GM23338 (cell line): ENCODE results near the gene GPR171. TPM values are rescaled to one million over a fixed set of nuclear protein-coding genes. Genes with fewer than 3 reads are reported as not detected.

Experiments used
- ATAC-seq: fragments of 200-7000 bp; cut with Tn5 transposase; 3 replicates; pipeline ENCODE4 v1.9.1; 2020
- DNase-seq: peaks from one replicate; pipeline ENCODE4 v3.0.0-alpha.2; 2015; ENCODE audit warnings: low spot score
- H2AFZ ChIP-seq: fragments of 200-600 bp; sonication (generic); 2 replicates; pipeline ENCODE4 v1.8.0; 2016; ENCODE audit warnings: antibody characterized with exemption, mild to moderate bottlenecking, moderate library complexity
- H3F3A ChIP-seq: fragments of 200-600 bp; sonication (generic); replicated peaks from 2 replicates; pipeline ENCODE4 v1.8.0; 2017; ENCODE audit warnings: antibody characterized with exemption, mixed run types, low read depth
- H3K27ac ChIP-seq: fragments of 200-600 bp; sonication (generic); 2 replicates; pipeline ENCODE4 v1.6.1; 2016; ENCODE audit warnings: low read depth
- H3K27me3 ChIP-seq: fragments of 200-600 bp; sonication (generic); 2 replicates; pipeline ENCODE4 v1.8.0; 2016; ENCODE audit warnings: mild to moderate bottlenecking, mixed run types, moderate library complexity; ENCODE audit not compliant: insufficient read depth
- H3K36me3 ChIP-seq: fragments of 200-600 bp; sonication (generic); 2 replicates; pipeline ENCODE4 v1.8.0; 2016; ENCODE audit warnings: mild to moderate bottlenecking; ENCODE audit not compliant: insufficient read depth
- H3K4me1 ChIP-seq: fragments of 200-600 bp; sonication (generic); 2 replicates; pipeline ENCODE4 v1.8.0; 2016; ENCODE audit warnings: mild to moderate bottlenecking, moderate library complexity; ENCODE audit not compliant: insufficient read depth
- H3K4me2 ChIP-seq: fragments of 200-600 bp; sonication (generic); 2 replicates; pipeline ENCODE4 v1.7.1; 2017; ENCODE audit warnings: mixed run types
- H3K4me3 ChIP-seq: fragments of 200-600 bp; sonication (generic); 2 replicates; pipeline ENCODE4 v1.6.1; 2016; ENCODE audit warnings: mixed run types
- H3K79me2 ChIP-seq: fragments of 200-600 bp; sonication (generic); replicated peaks from 2 replicates; pipeline ENCODE4 v1.8.0; 2017; ENCODE audit warnings: mild to moderate bottlenecking; ENCODE audit not compliant: insufficient read depth
- H3K9me2 ChIP-seq: fragments of 200-600 bp; sonication (generic); 2 replicates; pipeline ENCODE4 v1.8.0; 2017; ENCODE audit not compliant: insufficient read depth
- H4K20me1 ChIP-seq: fragments of 200-600 bp; sonication (generic); replicated peaks from 2 replicates; pipeline ENCODE4 v1.8.0; 2017; ENCODE audit warnings: mild to moderate bottlenecking; ENCODE audit not compliant: insufficient read depth
- H3K27ac Mint-ChIP-seq: 2 replicates; pipeline ENCODE4 v1.8.0; 2020; ENCODE audit warnings: inconsistent platforms, mild to moderate bottlenecking, moderate library complexity, mixed read lengths
- H3K27me3 Mint-ChIP-seq: 3 replicates; pipeline ENCODE4 v1.8.0; 2022; ENCODE audit warnings: low read depth, mild to moderate bottlenecking, moderate library complexity, mixed read lengths, inconsistent platforms; ENCODE audit not compliant: insufficient read depth, poor library complexity
- H3K36me3 Mint-ChIP-seq: 3 replicates; pipeline ENCODE4 v1.8.0; 2021; ENCODE audit warnings: low read depth, mild to moderate bottlenecking, inconsistent platforms, moderate library complexity, mixed read lengths
- H3K4me1 Mint-ChIP-seq: 3 replicates; pipeline ENCODE4 v1.8.0; 2020; ENCODE audit warnings: mild to moderate bottlenecking, inconsistent platforms, mixed read lengths
- H3K4me3 Mint-ChIP-seq: 3 replicates; pipeline ENCODE4 v1.8.0; 2021; ENCODE audit warnings: moderate library complexity, mild to moderate bottlenecking, inconsistent platforms, mixed read lengths
- H3K9me3 Mint-ChIP-seq: 3 replicates; pipeline ENCODE4 v1.8.0; 2020; ENCODE audit warnings: moderate library complexity, mild to moderate bottlenecking, inconsistent platforms, mixed read lengths
- CTCF ChIP-seq, 2 experiments: fragments of 200-600 bp in 1 of 2; sonication (generic) in 1 of 2; conservative IDR thresholded peaks; 2 replicates each; pipeline versions ENCODE4 v1.5.1 to v1.6.1; 2016 to 2017; ENCODE audit warnings: antibody characterized with exemption in 2 of 2, low read depth in 2 of 2, mild to moderate bottlenecking in 2 of 2, moderate library complexity in 1 of 2
- EZH2 ChIP-seq: fragments of 200-600 bp; sonication (generic); IDR thresholded peaks from one replicate; pipeline ENCODE4 v1.8.0; 2017; ENCODE audit warnings: antibody characterized with exemption, mild to moderate bottlenecking, low read depth; ENCODE audit not compliant: unreplicated experiment
- NANOG ChIP-seq: IDR thresholded peaks from 2 replicates; pipeline ENCODE4 v1.6.1; 2016; ENCODE audit warnings: antibody characterized with exemption, borderline replicate concordance
- REST ChIP-seq: IDR thresholded peaks from one replicate; pipeline ENCODE4 v1.6.1; 2018; ENCODE audit warnings: antibody characterized with exemption; ENCODE audit not compliant: unreplicated experiment
- STAT1 ChIP-seq: IDR thresholded peaks from one replicate; pipeline ENCODE4 v1.6.1; 2016; ENCODE audit warnings: antibody characterized with exemption; ENCODE audit not compliant: unreplicated experiment
- ZNF114 ChIP-seq: fragments of 250-450 bp; sonication (Bioruptor Pico); IDR thresholded peaks from 2 replicates; pipeline ENCODE4 v1.5.0; 2020; ENCODE audit warnings: mild to moderate bottlenecking, moderate library complexity
- ZNF462 ChIP-seq: fragments of 250-450 bp; sonication (Bioruptor Pico); IDR thresholded peaks from 2 replicates; pipeline ENCODE4 v1.5.0; 2020; ENCODE audit warnings: mild to moderate bottlenecking, moderate library complexity
- polyA plus RNA-seq: library from polyadenylated mRNA; unstranded; fragments of >200 nt; fragmentation: Nextera tagmentation; extraction: Ambion mirVana; gene quantifications from 2 replicates; pipeline ENCODE4 v1.2.1, GENCODE V29; 2016
- total RNA-seq: library from RNA; depleted of rRNA; stranded (reverse); fragments of >200 nt; shearing (Covaris generic); gene quantifications from 2 replicates; pipeline ENCODE4 v1.2.3, GENCODE V29; 2014

GPR171 gene
- total and polyA plus RNA-seq, 2 experiments from 2014 or later: 3.4 TPM; not detected in 1

GRCh38 chr3:151204530-151205402, 1.8 kb upstream of the GPR171 start (continued):
- no peak for TF ChIP-seq ZNF462 (CRISPR knock-in tag)
- TF ChIP-seq NANOG: no peak

GRCh38 chr3:151201051-151201730, 1.8 kb downstream of the GPR171 start:
- Histone ChIP-seq H3K79me2 (no peaks in the 10 kb centered on the region), H2AFZ (no peak overlapping the region), H3K36me3 (no peaks in the 10 kb centered on the region), H3K27me3 (no peaks in the 10 kb centered on the region), H3K9me2 (no peaks in the 10 kb centered on the region), H4K20me1 (no peaks in the 10 kb centered on the region), H3K4me3 (no peak overlapping the region), H3K4me1 (peaks cover 4% of the 10 kb centered on the region; the same call in 1 of the 2 replicates), H3K27ac (no peak overlapping the region), H3F3A (no peaks in the 10 kb centered on the region), H3K4me2 (no peak overlapping the region)
- Mint-ChIP-seq H3K9me3 (no peaks in the 10 kb centered on the region), H3K27me3 (no peaks in the 10 kb centered on the region), H3K27ac (no peak overlapping the region), H3K4me3 (no peak overlapping the region), H3K36me3 (no peaks in the 10 kb centered on the region), H3K4me1 (peaks cover 5% of the 10 kb centered on the region; the same call in 2 of the 3 replicates)
- DNase-seq: no peak
- ATAC-seq: no peak
- TF ChIP-seq CTCF (conservative IDR thresholded peaks at IDR 0.05; ENCODE audit: low read depth in 2 of 2) (no peak), REST (no peak), STAT1 (no peak), ZNF114 (CRISPR knock-in tag) (no peak), EZH2 (no peak)
